Measurements from ENCODE around the gene LAMB3.

LAMB3 gene

DNA sequence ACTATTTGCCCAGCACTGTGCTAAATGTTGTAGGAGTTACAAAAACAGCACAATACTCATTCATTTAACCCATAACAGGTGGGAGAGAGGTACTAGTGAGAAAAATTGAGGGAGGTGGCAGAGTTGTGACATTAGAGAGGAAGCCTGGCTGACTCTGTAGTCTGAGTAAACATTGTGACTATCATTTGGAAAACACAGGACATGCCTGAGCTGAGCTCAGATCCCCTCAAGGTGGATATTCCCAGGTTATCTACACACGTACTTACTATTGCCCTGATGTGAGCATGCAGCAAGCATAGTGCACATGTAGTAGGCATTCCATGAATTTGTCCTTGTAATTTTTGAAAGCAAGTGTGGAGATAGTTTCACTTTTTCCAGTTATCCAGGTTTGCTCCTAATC, 57.8 kb downstream of the LAMB3 start:
- no peak for DNase-seq

- DNase-seq: no peak
Measured at GRCh38 chr1:209593747-209594146, 58.5 kb downstream of the LAMB3 start.

GRCh38 chr1:209590405-209590804, 61.8 kb downstream of the LAMB3 start:
- DNase-seq: peak; percentile 60

DNA sequence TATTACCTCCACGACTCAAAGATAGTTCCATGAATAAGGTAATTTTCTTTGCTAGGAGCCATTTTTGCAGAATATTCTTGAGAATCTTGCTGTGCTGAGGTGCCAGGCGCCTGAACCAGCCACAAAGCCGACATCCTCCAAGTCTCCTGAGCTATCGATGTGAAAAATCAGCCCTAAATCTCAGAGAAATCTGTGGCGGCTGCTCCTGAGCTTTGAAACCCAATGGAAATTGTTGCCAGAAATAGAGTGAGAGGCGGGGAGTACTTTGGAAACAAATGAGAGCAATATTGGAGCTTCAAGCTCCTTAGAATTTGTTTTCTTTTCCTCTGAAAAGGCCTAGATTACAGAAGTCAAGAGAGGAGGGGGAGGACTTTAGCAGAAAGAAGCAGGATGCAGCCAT, 62.4 kb downstream of the LAMB3 start:
- no peak for DNase-seq

- no peak for DNase-seq
Measured at GRCh38 chr1:209589440-209589839, 62.8 kb downstream of the LAMB3 start.

DNA sequence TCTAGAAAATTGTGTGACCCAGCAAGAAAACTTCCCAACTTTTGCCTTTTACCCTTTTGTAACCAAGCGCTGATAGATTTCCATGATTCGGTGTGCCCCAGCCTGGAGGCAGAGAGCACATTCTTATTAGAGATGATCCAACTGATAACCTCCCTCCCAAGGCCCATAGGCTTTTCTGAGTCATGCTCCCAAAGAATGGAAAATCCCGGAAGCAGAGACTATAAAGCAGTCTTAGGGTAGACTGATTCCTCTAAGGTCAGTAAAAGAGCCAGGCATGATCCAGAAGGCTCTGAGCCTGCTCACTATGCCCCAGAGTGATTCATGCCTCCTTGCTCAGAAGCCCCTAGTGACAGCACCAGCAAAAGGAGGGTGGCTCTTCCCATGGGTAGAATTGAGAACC, 64.4 kb downstream of the LAMB3 start:
- no peak for DNase-seq

GRCh38 chr1:209586221-209586740, 65.9 kb downstream of the LAMB3 start:
- DNase-seq: no peak

GRCh38 chr1:209585672-209586071, 66.6 kb downstream of the LAMB3 start:
- DNase-seq: no peak

DNA sequence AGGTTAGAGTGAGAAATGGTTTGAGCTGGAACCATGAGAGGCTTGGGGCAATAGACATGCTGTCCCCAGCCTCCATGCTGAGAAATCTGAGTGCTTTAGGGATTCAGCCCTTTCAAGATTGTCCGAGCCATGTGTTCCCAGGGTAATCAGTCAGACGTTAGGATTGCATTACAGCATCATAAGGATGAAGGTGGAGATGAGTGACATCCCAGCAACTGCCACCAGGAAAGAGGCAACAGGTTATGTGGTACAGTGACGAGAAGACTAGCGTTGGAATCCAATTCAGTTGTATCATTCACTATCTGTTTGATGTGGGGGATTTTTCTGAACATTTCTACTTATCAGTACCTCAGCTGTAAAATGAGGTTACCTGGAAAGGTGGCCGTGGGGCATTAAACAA, 67.0 kb downstream of the LAMB3 start:
- DNase-seq: no peak

- peak; percentile 56 for DNase-seq
Measured at GRCh38 chr1:209584231-209584672, 68.0 kb downstream of the LAMB3 start.

GRCh38 chr1:209583408-209583807, 68.8 kb downstream of the LAMB3 start, which contains the start of gene CAMK1G:
Gene CAMK1G (plus strand): TSS chr1:209583714. CDS start chr1:209594984, 11,270 bp downstream.
- DNase-seq: peak; percentile 95

- DNase-seq: no peak
Measured at GRCh38 chr1:209580577-209580976, 71.6 kb downstream of the LAMB3 start.

DNA sequence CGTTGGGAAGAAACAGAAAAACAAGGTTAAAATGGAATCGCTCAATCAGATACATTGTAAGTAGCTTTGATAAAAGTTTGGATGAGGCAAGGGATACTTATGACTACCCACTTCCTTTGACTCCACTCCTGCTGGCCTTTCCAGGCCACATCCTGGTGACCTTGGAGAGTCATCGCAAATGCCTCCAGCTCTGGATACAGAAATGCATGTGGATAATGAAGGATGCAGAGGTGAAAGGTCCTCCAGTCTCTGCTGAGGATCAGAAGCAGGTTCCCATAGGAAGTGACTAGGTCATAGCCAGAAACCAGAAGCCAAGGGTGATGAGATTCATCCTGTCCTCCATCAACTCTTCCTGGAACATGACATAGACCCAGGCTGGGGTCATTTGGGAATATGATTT, 74.9 kb downstream of the LAMB3 start:
- no peak for DNase-seq

GRCh38 chr1:209576392-209577197, 75.6 kb downstream of the LAMB3 start:
- peak; percentile 93 for DNase-seq

- no peak for DNase-seq
Measured at GRCh38 chr1:209570743-209571142, 81.5 kb downstream of the LAMB3 start.

GRCh38 chr1:209569455-209570207, 82.6 kb downstream of the LAMB3 start:
- peak; percentile 97 for DNase-seq

DNA sequence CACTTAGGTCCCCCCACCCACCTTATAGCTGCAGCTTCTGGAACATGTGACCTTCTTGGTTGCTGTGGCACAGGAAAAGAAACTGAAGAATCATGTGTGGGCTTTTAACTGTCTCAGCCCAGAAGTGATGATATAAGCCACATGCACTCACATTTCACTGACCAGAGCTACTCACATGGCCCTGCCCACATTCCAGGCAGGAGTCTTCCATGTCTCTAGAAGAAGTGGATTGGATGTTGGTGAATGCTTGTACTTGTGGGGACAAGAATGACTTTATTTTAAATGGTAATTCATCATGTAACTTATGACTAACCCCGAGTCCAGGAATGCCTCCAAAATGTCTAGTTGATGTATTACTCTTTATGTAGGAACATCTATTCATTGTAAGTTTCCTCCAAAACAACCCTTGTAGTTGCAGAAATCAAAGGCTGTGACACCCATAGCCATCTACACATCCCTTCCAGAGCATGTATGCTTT, 84.5 kb downstream of the LAMB3 start:
- DNase-seq: no peak

DNA sequence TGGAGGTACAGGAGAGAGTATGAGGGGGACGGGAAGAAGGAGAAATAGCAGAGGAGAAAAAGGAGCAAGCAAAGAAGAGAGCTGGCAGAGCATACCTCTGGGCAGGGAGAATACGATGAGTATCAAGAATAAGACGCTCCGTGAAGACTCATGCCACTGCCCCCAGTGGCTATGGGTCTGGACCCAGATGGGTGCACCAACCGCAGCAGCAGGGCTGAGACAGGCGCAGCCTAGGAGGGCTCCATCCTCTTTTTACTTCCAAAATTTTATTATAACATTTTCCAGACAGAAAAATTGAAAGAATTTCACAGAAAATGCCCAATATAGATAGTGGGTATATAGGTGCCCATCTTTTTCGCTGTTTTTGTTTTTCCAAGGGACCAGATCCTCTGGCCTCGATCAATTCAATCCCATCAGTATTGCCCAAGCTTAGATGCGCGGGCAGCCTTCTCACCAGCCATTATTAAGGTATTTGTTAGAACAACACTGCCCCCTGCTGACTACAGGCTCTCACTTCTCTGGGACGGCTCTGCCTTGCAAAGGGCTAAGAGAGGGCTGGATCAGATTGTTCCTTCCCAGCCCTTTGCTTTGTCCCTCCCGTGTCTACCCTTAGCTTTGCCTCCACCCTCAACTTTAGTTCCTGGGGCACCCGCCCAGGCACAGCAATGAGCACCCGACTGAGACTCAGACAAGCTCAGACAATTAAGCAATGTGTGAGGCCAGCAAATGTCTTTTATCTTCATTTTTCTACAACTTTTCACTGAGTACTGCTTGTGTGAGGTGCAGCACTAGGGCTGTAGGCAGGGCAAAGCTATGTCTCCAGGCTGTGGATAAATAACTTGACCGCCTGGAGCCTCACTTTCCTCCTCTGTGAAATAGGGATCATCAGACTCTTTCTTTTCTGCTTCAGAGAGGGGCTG, 86.2 kb downstream of the LAMB3 start:
- peak; percentile 99 for DNase-seq

Data from NCI-H82 (cell line).